G401.6 (cell line): Measurements from ENCODE around the gene EFNA2.
A peak's percentile ranks its signal among the peaks of the same experiment; 100 is the strongest.

ENCODE experiments used
- FAIRE-seq: peaks from 2 replicates; lab custom pipeline; 2012; peaks lifted over from hg19 to GRCh38; lab: Jason Lieb, UNC

Gene EFNA2

GRCh38 chr19:1272423-1273262 is 13.0 kb upstream of the EFNA2 start:
- FAIRE-seq, result no peak

GRCh38 chr19:1273263-1274041 is 12.2 kb upstream of the EFNA2 start:
- peak; percentile 88 for FAIRE-seq

GRCh38 chr19:1274081-1274851 is 11.4 kb upstream of the EFNA2 start:
- no peak for FAIRE-seq

GRCh38 chr19:1274852-1275259 is 10.8 kb upstream of the EFNA2 start:
- no peak for FAIRE-seq

- FAIRE-seq, result peak; percentile 33
Measured at GRCh38 chr19:1275260-1275975, 10.3 kb upstream of the EFNA2 start, which contains the start of gene FAM174C. FAM174C (plus strand) TSS chr19:1275530; CDS start chr19:1275550, 20 bp downstream.

- FAIRE-seq, result no peak
Measured at GRCh38 chr19:1275976-1276627, 9.6 kb upstream of the EFNA2 start.

GRCh38 chr19:1276628-1277022 is 9.0 kb upstream of the EFNA2 start:
- no peak for FAIRE-seq

GRCh38 chr19:1277061-1277460 is 8.6 kb upstream of the EFNA2 start:
- no peak for FAIRE-seq

- no peak for FAIRE-seq
Measured at GRCh38 chr19:1278074-1278473, 7.6 kb upstream of the EFNA2 start.

GRCh38 chr19:1278713-1279660 is 6.7 kb upstream of the EFNA2 start:
- no peak for FAIRE-seq

- peak; percentile 37 for FAIRE-seq
Measured at GRCh38 chr19:1279782-1280341, 5.8 kb upstream of the EFNA2 start.

- FAIRE-seq, result no peak
Measured at GRCh38 chr19:1280636-1281568, 4.8 kb upstream of the EFNA2 start.

GRCh38 chr19:1281569-1282287 is 3.9 kb upstream of the EFNA2 start:
- no peak for FAIRE-seq

- FAIRE-seq, result no peak
Measured at GRCh38 chr19:1282588-1283206, 3.0 kb upstream of the EFNA2 start.

- no peak for FAIRE-seq
Measured at GRCh38 chr19:1283207-1283916, 2.3 kb upstream of the EFNA2 start.

GRCh38 chr19:1283917-1284292 is 1.8 kb upstream of the EFNA2 start:
- FAIRE-seq, result no peak
